HepG2 (cell line): ENCODE data around the gene PRKG1.

Experiments
- EP300 ChIP-seq, 3 experiments: sonication (generic) in 1 of 3; formaldehyde crosslinking in 1 of 3; IDR thresholded peaks; 2 replicates each; pipeline versions ENCODE4 v1.5.1 to v1.6.1; 2011 to 2020; ENCODE audit warnings: low read depth in 2 of 3, low read length in 2 of 3, borderline replicate concordance in 1 of 3, improper control_type of control experiment in 1 of 3, mild to moderate bottlenecking in 1 of 3, missing genetic modification reagents in 1 of 3, moderate library complexity in 1 of 3
- IRF9 ChIP-seq: sonication (generic); formaldehyde crosslinking; IDR thresholded peaks from 2 replicates; pipeline ENCODE4 v1.8.0; 2022; ENCODE audit warnings: missing genetic modification reagents, mild to moderate bottlenecking, borderline replicate concordance
- ZBTB43 ChIP-seq: sonication (generic); formaldehyde crosslinking; conservative IDR thresholded peaks from 2 replicates; pipeline ENCODE4 v1.4.0; 2020; ENCODE audit warnings: missing genetic modification reagents
- ZFP41 ChIP-seq: sonication (generic); formaldehyde crosslinking; IDR thresholded peaks from 2 replicates; pipeline ENCODE4 v1.4.0; 2020; ENCODE audit warnings: mild to moderate bottlenecking, missing genetic modification reagents, borderline replicate concordance
- ZNF451 ChIP-seq: sonication (generic); formaldehyde crosslinking; IDR thresholded peaks from 2 replicates; pipeline ENCODE4 v1.5.0; 2020; ENCODE audit warnings: mild to moderate bottlenecking, missing genetic modification reagents
- TF ChIP-seq, protein P1 (sequence below): sonication (generic); formaldehyde crosslinking; IDR thresholded peaks from 2 replicates; pipeline ENCODE4 v1.5.0; 2020; ENCODE audit warnings: mild to moderate bottlenecking, missing genetic modification reagents, moderate library complexity
- TF ChIP-seq, protein P2 (sequence below): sonication (generic); formaldehyde crosslinking; conservative IDR thresholded peaks from 2 replicates; pipeline ENCODE4 v1.8.1; 2023; ENCODE audit warnings: missing genetic modification reagents

DNA sequence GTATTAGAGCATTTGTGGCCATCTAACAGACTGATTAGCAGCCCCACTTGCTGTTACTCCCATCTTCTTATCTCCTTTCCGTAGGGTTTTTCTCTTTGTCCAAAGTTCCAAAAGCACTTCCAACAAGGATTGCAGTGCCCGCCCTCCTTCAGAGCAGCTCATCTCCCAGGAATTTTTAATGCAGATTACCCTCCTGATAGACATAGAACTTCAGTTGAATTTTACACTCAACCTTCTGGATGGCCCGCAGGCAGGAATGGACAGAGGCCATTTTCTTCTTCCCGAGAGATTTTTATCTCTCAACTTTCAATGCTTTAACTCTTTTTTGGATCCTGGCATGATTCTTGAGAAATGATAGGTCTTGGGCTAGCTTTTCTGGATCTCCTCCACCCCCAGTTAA lies 23.3 kb downstream of the PRKG1 start:
- TF ChIP-seq ZFP41 (CRISPR knock-in tag): no peak
- TF ChIP-seq, protein P1, sequence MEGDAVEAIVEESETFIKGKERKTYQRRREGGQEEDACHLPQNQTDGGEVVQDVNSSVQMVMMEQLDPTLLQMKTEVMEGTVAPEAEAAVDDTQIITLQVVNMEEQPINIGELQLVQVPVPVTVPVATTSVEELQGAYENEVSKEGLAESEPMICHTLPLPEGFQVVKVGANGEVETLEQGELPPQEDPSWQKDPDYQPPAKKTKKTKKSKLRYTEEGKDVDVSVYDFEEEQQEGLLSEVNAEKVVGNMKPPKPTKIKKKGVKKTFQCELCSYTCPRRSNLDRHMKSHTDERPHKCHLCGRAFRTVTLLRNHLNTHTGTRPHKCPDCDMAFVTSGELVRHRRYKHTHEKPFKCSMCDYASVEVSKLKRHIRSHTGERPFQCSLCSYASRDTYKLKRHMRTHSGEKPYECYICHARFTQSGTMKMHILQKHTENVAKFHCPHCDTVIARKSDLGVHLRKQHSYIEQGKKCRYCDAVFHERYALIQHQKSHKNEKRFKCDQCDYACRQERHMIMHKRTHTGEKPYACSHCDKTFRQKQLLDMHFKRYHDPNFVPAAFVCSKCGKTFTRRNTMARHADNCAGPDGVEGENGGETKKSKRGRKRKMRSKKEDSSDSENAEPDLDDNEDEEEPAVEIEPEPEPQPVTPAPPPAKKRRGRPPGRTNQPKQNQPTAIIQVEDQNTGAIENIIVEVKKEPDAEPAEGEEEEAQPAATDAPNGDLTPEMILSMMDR (CRISPR knock-in tag): no peak
- TF ChIP-seq, protein P2, sequence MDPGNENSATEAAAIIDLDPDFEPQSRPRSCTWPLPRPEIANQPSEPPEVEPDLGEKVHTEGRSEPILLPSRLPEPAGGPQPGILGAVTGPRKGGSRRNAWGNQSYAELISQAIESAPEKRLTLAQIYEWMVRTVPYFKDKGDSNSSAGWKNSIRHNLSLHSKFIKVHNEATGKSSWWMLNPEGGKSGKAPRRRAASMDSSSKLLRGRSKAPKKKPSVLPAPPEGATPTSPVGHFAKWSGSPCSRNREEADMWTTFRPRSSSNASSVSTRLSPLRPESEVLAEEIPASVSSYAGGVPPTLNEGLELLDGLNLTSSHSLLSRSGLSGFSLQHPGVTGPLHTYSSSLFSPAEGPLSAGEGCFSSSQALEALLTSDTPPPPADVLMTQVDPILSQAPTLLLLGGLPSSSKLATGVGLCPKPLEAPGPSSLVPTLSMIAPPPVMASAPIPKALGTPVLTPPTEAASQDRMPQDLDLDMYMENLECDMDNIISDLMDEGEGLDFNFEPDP (CRISPR knock-in tag): no peak
- TF ChIP-seq ZBTB43 (CRISPR knock-in tag): no peak
- no peak for TF ChIP-seq ZNF451 (CRISPR knock-in tag)
- no peak for TF ChIP-seq IRF9 (CRISPR knock-in tag)
- TF ChIP-seq EP300 (IDR thresholded peaks at IDR 0.05; ENCODE audit: low read depth in 2 of 2, low read length in 2 of 2): no peak
- no peak for TF ChIP-seq EP300 (CRISPR knock-in tag; IDR thresholded peaks at IDR 0.05; ENCODE audit: borderline replicate concordance)
